GM19463 (cell line): Measurements from ENCODE around the gene TTC3.
A peak's percentile ranks its signal among the peaks of the same experiment; 100 is the strongest.

ENCODE experiments used
- ATAC-seq: cut with Tn5 transposase; IDR thresholded peaks from one replicate; pipeline ENCODE4 v1.9.1; 2021; ENCODE audit warnings: mild to moderate bottlenecking, moderate library complexity; ENCODE audit not compliant: unreplicated experiment

TTC3 gene

DNA sequence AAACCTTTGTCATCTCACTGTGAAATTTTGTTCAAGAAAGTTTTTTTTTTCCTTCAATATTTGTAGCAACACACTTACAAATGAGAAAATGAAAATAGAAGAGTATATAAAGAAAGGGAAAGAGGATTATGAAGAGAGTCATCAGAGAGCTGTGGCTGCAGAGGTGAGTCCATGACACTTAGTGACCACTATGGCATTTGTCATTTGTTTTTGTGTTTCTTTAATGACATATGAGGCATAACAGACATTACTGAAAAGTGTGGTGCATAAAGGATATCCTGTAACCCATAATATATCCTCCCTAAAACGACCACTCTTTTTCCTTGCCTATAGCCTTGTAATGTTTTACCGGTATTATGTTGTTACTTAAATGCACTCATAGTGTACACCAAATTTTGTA, 113.9 kb downstream of the TTC3 start:
- no peak for ATAC-seq

DNA sequence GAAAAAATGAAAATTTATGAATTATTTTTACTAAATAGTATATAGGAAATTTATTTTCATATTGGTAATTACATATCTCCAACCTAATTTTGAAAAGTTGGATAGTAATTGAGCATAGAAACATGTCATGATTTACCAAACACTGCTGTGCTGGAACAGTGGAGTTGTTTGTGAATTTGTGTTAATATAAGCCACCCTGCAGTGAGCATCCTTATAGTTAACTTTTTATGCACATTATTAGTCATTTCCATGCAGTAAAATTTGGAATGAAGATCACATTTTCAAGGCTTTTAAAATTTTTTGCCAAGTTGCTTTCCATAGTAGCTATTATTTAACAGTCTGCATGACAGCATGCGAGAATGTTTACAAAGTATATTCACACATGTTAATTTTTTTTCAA, 115.8 kb downstream of the TTC3 start:
- ATAC-seq = no peak

DNA sequence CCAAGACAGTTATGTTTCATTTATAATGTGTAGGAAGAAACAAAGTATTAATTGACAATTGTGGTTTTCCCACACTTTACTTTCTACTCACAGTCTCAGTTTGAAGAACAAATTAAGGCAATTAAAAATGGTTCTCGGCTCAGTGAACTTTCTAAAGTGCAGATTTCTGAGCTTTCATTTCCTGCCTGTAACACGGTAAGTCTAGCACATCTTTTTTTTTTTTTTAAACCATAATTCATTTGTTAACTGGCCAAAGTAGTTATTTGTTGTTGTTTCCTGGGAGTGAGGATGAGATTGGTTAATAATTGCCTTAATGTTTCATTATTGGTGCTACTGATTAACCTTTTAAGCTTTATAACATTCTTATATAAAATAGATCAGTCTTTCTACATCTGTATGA, 119.0 kb downstream of the TTC3 start:
- no peak for ATAC-seq

DNA sequence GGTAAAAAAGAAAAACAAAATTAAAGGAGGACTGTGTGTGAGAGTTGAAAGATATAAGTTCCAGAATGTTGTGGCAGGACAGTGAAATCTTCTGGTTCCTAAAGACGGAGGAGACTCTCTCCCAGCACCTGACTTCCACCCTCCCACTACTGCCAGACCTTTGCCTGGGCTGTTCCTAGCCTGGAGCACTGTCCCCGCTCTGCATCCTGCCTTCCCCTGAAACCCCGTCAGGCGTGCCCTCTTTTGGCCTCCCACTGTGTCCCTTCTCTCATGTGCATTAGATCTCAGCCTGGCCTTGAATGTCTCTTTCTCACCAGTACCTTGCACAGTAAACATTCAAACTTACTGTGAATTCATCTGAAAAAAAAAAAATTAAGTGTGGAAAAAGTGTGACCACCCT, 120.0 kb downstream of the TTC3 start:
- ATAC-seq = no peak

DNA sequence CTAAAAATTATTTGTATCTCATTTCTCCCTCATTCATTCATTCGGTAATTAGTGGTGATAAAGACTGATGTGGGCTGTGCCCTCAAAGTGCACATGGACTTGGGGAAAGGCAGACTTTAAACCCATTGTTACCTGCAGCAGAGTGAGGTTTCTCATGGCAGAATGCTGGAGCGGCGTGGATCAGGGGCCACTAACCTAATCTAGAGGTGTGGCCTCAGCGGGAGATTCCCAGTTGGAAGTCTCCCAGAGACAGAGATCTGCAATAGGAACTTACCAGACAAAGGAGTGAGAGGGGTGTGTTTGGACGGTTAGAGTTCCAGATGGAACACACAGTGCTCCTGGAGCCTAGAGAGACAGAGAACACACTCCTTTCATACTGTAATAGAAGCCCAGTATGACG, 120.6 kb downstream of the TTC3 start:
- ATAC-seq = no peak

DNA sequence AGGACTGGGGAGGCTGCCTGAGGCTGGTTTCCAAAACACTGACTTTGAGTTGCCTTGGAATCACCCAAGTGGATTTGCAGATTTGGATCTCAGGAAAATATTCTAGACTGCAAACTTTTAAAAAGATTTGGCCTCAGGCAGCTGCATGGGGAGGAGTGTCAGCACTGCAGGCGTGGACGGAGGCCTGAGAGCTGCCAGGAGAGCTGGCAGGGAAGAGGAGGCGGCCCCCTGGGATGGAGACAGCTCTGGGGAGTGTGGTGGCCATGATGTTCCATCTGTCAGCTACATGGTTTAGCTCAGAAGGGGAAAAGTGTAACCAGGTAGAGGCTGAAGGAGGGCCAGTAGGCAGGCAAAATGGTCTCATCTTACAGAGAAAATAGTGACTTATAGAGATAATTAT, 122.0 kb downstream of the TTC3 start:
- no peak for ATAC-seq

DNA sequence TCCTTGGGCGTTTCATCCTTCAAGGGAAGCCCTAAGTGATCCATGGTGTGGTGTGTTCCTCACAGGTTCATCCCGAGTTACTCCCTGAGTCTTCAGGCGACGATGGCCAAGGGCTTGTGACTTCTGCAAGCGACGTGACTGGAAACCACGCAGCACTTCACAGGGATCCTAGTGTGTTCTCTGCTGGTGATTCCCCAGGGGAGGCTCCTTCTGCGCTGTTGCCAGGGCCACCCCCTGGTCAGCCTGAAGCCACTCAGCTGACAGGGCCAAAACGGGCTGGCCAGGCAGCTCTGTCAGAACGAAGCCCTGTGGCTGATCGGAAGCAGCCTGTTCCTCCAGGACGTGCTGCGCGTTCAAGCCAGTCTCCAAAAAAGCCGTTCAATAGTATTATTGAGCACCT, 122.6 kb downstream of the TTC3 start:
- no peak for ATAC-seq

DNA sequence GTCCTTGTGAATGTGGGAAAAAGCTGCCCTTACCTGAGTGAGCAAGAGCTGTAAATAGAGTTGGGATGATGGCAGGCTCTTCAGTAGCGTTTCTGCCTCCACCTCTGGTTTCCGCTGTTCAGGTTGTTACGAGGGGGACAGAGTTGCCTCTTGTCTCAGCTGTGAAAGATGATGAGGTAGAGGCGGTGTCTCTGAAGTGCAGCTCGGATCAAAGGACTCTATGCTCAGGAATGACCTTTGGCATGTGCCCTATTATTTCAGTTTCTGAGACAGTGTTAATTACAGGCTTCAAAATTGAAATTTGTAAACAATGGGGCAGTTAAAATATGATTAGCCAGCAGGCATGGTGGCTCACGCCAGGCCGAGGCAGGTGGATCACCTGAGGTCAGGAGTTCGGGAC, 123.8 kb downstream of the TTC3 start:
- no peak for ATAC-seq

DNA sequence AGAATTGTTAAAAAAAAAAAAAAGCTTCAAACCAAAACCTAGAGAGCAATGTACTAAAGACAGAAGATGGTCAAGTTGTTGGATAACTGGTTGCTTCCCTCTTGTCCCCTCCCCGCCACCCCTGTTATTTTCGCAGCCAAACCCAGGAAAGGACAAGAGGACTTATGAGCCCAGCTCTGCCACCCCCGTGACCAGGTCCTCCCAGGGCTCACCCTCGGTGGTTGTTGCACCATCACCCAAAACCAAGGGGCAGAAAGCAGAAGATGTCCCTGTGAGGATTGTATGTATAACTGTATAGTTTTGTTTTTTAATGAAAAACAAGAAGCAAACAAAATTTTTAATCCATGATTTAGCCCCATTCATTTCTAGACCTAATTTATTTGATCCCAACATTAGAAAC, 124.7 kb downstream of the TTC3 start:
- ATAC-seq = no peak

DNA sequence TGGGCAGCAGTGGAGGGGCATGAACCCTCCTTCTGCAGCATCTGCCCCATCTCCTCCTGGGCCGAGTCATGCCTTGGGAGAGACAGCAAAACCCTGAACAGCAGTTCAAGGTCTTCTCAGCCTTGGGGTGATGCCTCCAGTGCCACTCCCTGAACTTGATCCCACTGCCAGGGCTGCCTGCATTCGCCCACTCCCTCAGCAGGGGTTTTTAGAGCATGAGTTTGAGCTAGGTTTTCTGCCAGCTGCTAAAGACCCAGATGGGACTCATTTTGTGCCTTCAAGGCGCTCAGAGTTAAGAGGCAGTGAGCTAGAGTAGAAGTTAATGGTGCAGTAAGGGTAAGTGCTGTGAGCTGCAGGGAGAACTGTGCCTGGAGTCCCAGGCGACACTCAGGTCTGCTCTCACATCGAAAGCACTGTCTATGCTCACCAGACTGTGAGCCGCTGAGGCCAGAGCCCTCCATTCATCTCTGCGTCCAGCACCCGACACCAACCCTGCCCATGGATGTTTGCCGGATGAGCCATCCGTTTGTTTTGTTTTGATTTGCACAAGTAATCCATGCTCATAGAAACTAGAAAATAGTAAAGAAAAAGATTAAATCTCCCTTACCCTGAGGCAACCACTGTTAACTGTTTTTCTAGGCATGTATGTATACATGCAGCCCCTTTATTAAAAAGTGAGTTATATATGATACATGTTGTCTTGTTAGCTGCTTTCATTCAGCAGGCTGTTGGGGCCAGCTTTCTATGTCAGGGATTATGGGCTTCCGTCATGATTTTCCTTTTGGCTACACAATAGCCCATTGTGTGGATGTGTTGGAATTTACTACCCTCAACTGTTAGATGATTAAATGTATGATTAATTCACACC, 126.2 kb downstream of the TTC3 start:
- ATAC-seq = no peak

DNA sequence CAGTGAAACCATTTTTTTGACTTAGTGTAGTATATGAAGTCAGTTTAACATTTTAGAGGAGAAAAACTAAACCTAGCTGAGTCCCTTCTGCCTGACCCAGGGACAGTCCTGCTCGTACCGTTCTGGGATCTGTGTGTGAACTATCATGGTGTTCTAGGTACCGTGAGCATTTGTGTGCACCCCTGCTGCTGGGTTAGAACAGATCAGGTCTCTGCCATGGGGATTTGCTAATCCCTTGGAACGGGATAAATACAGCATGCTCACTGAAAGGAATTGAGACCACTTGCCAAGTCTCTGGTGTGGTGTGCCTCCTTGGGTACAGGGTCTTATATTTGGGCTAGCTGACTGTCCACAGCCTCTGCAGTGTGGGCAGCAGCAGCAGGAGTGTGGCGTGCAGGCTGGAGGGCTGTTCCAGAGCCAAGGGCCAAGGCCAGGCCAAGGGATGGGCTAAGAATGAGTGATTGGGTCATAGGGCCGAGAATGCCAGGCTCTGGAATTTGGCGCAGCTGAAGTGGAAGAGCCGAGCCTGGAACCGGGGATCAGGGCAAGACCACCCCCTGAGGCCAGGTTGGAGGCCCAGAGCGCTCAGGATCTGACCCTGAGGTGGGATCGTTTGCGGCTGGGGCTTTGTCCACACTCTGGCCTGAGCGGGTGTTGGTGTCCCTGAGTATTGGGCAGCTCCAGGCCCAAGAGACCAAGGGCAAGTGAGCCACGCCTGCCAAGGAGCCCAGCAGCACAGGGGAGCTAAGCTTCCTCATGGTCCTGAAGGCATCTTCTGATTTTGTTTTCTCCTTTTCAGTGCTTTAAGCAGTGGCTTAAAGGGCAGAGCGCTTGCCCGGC, 127.8 kb downstream of the TTC3 start:
- no peak for ATAC-seq

DNA sequence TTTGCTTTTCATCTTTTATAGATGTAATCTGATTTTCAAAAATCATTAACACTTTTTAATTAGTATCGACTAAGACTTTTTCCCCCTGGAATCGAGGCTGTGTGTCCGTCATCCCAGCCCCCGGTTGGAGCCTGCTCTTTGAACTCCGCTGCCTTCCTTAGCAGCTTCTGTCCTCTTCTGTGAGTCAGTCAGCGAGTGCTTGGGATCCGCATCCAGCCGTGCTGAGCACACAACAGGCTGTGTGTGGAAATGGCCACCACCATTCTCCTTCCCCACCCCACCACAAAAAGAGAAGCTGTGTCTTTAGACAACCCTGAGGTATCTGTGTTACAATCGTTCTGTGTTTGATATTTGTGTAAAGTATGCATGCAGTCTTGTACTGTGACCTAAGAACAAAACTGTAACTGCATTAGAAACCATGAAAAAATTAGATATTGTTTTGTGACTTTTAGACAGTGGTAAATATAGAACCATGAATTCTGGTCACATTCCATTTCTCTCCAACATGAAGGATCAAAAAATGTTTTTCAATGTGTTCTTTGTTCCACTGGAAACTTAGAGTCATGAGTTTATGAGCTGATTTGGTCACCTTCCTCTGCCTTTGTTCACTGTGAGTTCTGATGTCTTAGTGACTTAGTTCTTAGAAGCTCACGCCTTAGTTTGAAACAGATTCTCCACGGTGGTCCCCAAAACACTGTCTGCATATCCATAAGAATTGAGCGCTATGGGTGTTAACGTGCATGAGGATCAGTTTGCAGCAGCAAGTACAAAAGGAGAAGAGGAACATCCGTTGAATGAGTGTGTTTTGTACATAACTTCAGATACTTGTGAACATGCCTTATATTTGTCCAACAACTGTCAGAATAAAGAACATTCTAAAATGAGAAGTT, 129.4 kb downstream of the TTC3 start:
- ATAC-seq = no peak

DNA sequence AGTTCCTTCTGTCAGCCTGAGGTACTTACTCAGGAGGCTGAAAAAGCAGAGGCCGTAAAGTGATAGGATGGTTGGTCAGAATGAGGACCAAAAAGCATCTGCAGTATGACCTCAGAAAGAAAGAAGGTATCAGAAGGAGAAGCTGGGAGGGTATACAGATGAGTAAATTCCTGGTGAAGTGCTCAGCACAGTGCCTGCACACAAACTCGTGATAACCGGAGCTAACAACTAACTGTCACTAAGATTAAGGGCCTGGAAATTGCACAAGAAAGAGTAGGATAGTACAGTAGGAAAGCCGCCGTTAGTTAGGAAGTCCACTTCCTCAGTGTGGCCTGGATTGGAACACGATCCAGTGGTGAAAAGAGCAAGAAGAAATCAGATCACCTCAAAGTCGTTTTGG, 131.5 kb downstream of the TTC3 start:
- no peak for ATAC-seq

DNA sequence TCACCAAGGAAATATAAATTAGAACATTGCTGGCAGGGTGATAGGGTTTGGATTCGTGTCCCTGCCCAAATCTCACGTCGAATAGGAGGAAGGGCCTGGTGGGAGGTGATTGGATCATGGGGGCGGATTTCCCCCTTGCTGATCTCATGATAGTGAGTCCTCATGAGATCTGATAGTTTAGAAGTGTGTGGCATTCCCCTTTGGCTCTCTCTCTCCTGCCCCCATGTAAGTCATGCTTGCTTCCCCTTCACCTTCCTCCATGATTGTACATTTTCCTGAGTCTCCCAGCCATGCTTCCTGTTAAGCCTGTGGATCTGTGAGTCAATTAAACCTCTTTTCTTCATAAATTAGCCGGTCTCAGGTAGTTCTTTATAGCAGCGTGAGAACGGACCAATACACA, 133.4 kb downstream of the TTC3 start:
- ATAC-seq = no peak

DNA sequence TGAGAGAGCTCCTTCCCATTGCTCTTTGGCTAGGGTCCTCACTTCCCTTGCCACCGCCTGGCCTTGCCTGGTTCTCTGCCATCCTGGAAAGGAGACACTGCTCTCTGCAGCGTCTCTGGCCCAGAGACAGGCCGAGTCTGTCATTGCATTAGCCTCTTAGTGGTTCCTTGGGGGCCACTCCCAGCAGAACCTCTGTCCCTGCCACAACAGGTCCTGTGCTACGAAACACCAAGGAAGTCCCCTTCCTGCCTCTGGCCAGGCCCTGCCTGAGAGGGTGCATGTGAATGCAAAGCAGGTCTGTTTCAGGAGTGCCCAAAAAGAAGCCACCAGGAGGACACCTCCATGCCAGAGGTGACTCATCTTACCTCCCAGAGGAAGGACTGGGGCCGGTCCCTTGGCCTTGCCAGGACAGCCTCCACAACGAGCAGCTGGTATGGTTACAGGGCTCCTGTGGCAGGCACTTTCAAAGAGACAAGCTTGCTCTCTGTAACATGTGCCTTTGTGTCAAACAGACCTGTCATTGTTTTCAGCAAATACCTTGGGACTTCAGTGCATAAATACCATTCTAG, 134.5 kb downstream of the TTC3 start:
- peak; percentile 62 for ATAC-seq

DNA sequence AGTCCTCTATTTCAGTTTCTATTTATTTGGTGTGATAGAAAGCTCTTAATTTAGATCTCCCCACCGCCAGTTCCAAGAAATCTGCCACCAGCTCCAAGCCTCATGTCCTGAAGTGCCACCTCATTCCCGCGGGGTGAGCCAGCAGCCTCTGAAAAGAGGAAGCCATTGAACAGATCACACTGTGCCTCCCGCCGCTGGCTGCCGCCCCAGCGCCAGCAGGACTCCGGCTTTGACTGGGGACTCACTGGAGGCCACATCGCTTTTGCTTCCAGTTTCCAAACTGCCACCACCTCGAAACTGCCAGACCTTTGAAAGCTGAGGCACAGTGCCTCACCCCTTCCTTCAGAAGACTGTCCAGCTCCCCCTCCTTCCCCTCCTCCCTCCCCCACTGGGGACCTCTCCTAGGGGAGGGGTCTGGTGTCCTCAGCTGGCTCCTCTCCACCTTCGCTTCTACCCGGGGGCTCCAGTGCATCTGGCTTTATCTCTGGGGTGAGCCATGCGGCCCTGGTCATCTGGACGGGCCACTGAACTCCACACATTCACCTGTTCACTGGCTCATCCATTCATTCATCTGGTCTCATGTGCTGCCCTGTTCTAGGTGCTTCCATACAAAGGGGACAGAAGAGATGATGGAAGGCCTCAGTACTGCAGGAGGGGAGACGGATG, 135.1 kb downstream of the TTC3 start:
- ATAC-seq = peak; percentile 57

DNA sequence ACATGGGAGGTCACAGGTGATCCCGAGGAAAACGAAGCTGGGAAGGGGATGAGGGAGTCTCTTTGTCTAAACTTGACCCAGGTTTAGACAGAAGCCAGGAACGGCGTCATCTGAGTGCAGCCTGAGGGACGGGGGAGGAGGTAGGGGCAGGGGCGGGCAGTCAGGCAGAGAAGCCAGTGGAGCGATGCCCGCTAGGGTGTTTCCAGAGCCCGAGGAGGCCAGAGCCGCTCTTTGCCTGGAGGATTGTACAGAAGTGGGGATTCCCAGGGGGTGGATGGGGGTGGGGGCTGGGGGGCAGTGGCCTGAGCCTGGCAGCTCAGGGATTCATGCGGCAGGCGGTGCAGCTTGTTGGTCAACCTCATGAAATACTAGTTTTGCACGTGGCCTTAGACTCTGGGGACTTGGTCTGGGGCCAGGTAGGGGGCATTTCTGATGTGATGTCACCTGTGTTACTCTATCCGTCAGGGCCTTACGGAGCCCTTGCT, 135.7 kb downstream of the TTC3 start:
- ATAC-seq = peak; percentile 45

DNA sequence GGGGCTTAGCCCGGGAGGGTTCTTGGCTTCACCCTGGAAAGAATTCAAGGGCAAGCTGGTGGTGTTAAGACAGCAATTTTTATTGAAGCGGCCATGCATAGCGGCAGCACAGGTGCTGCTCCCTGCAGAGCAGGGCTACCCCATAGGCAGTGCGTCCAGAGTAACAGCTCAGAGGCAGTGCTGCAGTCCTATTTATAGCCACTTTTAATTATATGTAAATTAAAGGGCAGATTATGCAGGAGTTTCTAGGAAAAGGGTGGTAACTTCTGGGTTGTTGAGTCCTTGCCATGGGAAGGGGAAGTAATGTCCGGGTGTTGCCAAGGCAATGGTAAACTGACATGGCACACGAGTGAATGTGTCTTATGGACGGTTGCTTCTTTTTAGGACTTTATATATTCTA, 137.1 kb downstream of the TTC3 start:
- no peak for ATAC-seq

DNA sequence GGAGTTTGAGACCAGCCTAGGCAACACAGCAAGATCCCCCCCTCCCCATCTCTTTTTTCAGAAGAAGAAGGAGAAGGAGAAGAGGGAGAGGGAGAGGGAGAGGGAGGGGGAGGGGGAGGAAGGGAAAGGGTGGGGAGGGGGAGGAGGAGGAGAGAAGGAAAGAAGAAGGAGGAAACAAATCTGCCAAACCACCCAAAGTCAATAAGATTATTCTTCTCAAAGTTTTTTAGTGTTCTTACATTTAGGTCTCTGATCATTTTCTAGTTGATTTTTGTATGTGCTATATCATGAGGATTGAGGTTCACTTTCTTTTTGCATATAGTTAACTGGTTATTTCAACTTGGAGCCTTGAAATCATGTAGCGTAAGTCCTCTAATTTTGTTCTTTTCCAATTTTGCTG, 137.7 kb downstream of the TTC3 start:
- no peak for ATAC-seq

DNA sequence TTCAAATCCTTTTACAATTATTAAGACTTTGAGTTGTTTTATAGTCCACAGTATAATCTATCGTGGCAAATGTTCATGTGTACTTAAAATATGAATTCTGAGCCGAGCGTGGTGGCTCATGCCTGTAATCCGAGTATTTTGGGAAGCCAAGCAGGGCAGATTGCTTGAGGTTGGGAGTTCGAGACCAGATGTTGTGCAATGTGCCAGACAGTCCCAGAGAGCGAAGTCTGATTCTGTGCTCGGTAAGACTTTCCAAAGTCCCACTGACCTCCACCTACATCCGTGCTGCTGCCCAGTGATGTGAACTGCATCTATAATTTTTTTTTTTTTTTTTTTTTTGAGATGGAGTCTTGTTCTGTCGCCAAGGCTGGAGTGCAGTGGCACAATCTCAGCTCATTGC, 141.9 kb downstream of the TTC3 start:
- ATAC-seq = no peak
